SK-N-SH treated with all-trans-retinoic acid at 6 μM for 48 hours (cell line): ENCODE measurements around the gene UBA1.
A peak's percentile ranks its signal among the peaks of the same experiment; 100 is the strongest.

Experiments used
- ATAC-seq: fragments of 200-7000 bp; cut with Tn5 transposase; 3 replicates; pipeline ENCODE4 v1.9.1; 2020; ENCODE audit warnings: mild to moderate bottlenecking, moderate library complexity
- ARNTL ChIP-seq: fragments of 450-650 bp; formaldehyde crosslinking; IDR thresholded peaks from 2 replicates; pipeline ENCODE4 v1.5.0; 2020; ENCODE audit warnings: low read depth, mild to moderate bottlenecking, moderate library complexity, borderline replicate concordance
- BACH2 ChIP-seq: fragments of 250-450 bp; sonication (Bioruptor Pico); IDR thresholded peaks from 2 replicates; pipeline ENCODE4 v1.9.0; 2021; ENCODE audit warnings: mild to moderate bottlenecking, borderline replicate concordance
- CSDC2 ChIP-seq: fragments of 250-450 bp; sonication (Bioruptor Pico); IDR thresholded peaks from 2 replicates; pipeline ENCODE4 v1.5.0; 2020; ENCODE audit warnings: mild to moderate bottlenecking, moderate library complexity
- GLIS3 ChIP-seq: fragments of 250-450 bp; sonication (Bioruptor Pico); IDR thresholded peaks from 2 replicates; pipeline ENCODE4 v1.5.0; 2020; ENCODE audit warnings: mild to moderate bottlenecking, moderate library complexity
- ISL1 ChIP-seq: fragments of 250-450 bp; sonication (Bioruptor Pico); IDR thresholded peaks from 2 replicates; pipeline ENCODE4 v2.1.2; 2022; ENCODE audit warnings: mild to moderate bottlenecking, moderate library complexity
- OSR1 ChIP-seq: fragments of 250-450 bp; sonication (Bioruptor Pico); IDR thresholded peaks from 2 replicates; pipeline ENCODE4 v1.8.0; 2022; ENCODE audit warnings: moderate library complexity, mild to moderate bottlenecking, inconsistent platforms
- PPARA ChIP-seq: fragments of 250-450 bp; sonication (Bioruptor Pico); IDR thresholded peaks from 2 replicates; pipeline ENCODE4 v1.5.0; 2020; ENCODE audit warnings: mild to moderate bottlenecking, borderline replicate concordance
- RARB ChIP-seq: fragments of 250-450 bp; sonication (Bioruptor Pico); IDR thresholded peaks from 2 replicates; pipeline ENCODE4 v1.8.0; 2021; ENCODE audit warnings: mild to moderate bottlenecking, moderate library complexity
- SNAI2 ChIP-seq: fragments of 250-450 bp; sonication (Bioruptor Pico); IDR thresholded peaks from 2 replicates; pipeline ENCODE4 v1.5.0; 2020; ENCODE audit warnings: mild to moderate bottlenecking, moderate library complexity
- TCF4 ChIP-seq: fragments of 250-450 bp; sonication (Bioruptor Pico); IDR thresholded peaks from 2 replicates; pipeline ENCODE4 v1.8.0; 2021; ENCODE audit warnings: mild to moderate bottlenecking, moderate library complexity, borderline replicate concordance
- TOX ChIP-seq: fragments of 250-450 bp; sonication (Bioruptor Pico); IDR thresholded peaks from 2 replicates; pipeline ENCODE4 v1.8.0; 2021; ENCODE audit warnings: mild to moderate bottlenecking, moderate library complexity, borderline replicate concordance
- ZC3H10 ChIP-seq: fragments of 250-450 bp; sonication (Bioruptor Pico); IDR thresholded peaks from 2 replicates; pipeline ENCODE4 v1.5.1; 2021; ENCODE audit warnings: mild to moderate bottlenecking, moderate library complexity
- ZFP3 ChIP-seq: fragments of 250-450 bp; sonication (Bioruptor Pico); IDR thresholded peaks from 2 replicates; pipeline ENCODE4 v1.5.0; 2020; ENCODE audit warnings: mild to moderate bottlenecking, moderate library complexity
- ZFP30 ChIP-seq: fragments of 450-650 bp; formaldehyde crosslinking; IDR thresholded peaks from 2 replicates; pipeline ENCODE4 v1.5.0; 2022; ENCODE audit warnings: mild to moderate bottlenecking, moderate library complexity
- ZNF565 ChIP-seq: fragments of 450-650 bp; formaldehyde crosslinking; conservative IDR thresholded peaks from 2 replicates; pipeline ENCODE4 v1.5.0; 2020; ENCODE audit warnings: low read depth, mild to moderate bottlenecking, moderate library complexity
- ZNF70 ChIP-seq: fragments of 450-650 bp; formaldehyde crosslinking; IDR thresholded peaks from 2 replicates; pipeline ENCODE4 v1.5.0; 2020; ENCODE audit warnings: mild to moderate bottlenecking, moderate library complexity
- ZNF8 ChIP-seq: fragments of 450-650 bp; formaldehyde crosslinking; IDR thresholded peaks from 2 replicates; pipeline ENCODE4 v1.5.0; 2020; ENCODE audit warnings: mild to moderate bottlenecking, moderate library complexity
- TF ChIP-seq, protein P1 (sequence below): fragments of 250-450 bp; sonication (Bioruptor Pico); IDR thresholded peaks from 2 replicates; pipeline ENCODE4 v1.8.0; 2021; ENCODE audit warnings: low read depth, mild to moderate bottlenecking, moderate library complexity, borderline replicate concordance
- TF ChIP-seq, protein P2 (sequence below): fragments of 250-450 bp; sonication (Bioruptor Pico); IDR thresholded peaks from 2 replicates; pipeline ENCODE4 v1.5.1; 2021; ENCODE audit warnings: mild to moderate bottlenecking, moderate library complexity
- TF ChIP-seq, protein P3 (sequence below): fragments of 250-450 bp; sonication (Bioruptor Pico); IDR thresholded peaks from 2 replicates; pipeline ENCODE4 v1.5.0; 2020; ENCODE audit warnings: mild to moderate bottlenecking, moderate library complexity

The UBA1 gene

DNA sequence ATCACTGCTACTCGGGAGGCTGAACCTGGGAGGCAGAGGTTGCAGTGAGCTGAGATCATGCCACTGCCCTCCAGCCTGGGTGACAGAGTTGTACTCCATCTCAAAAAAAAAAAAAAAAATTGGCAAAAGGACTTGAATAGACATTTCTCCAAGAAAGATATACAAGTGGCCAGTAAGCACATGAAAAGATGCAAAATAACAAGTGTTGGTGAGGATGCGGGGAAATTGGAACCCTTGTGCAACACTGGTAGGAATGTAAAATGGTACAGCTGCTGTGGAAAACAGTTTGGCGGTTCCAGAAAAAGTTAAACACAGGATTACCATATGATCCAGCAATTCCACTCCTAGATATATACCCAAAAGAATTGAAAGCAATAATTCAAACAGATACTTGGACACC lies 29.2 kb upstream of the UBA1 start:
- no peak for ATAC-seq
- no peak for TF ChIP-seq TOX
- TF ChIP-seq, all 23 proteins: peak for 0

DNA sequence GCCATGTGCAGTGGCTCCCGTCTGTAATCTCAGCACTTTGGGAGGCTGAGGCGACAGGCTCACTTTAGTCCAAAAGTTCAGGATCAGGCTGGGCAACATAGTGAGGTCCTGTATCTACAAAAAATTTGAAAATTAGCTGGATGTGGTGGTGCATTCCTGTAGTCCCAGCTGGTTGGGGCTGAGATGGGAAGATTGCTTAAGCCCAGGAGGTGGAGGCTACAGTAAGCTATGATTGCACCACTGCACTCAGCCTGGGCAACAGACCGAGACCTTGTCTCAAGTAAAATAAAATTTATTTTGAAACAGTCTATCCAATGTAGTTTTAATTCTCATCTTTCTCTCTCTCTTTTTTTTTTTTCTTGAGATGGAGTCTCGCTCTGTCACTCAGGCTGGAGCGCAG lies 27.5 kb upstream of the UBA1 start:
- TF ChIP-seq RARB (CRISPR knock-in tag) (no peak), ZFP30 (CRISPR knock-in tag) (no peak), ZNF565 (no peak)
- TF ChIP-seq, protein P1, sequence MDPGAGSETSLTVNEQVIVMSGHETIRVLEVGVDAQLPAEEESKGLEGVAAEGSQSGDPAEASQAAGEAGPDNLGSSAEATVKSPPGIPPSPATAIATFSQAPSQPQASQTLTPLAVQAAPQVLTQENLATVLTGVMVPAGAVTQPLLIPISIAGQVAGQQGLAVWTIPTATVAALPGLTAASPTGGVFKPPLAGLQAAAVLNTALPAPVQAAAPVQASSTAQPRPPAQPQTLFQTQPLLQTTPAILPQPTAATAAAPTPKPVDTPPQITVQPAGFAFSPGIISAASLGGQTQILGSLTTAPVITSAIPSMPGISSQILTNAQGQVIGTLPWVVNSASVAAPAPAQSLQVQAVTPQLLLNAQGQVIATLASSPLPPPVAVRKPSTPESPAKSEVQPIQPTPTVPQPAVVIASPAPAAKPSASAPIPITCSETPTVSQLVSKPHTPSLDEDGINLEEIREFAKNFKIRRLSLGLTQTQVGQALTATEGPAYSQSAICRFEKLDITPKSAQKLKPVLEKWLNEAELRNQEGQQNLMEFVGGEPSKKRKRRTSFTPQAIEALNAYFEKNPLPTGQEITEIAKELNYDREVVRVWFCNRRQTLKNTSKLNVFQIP: no peak

DNA sequence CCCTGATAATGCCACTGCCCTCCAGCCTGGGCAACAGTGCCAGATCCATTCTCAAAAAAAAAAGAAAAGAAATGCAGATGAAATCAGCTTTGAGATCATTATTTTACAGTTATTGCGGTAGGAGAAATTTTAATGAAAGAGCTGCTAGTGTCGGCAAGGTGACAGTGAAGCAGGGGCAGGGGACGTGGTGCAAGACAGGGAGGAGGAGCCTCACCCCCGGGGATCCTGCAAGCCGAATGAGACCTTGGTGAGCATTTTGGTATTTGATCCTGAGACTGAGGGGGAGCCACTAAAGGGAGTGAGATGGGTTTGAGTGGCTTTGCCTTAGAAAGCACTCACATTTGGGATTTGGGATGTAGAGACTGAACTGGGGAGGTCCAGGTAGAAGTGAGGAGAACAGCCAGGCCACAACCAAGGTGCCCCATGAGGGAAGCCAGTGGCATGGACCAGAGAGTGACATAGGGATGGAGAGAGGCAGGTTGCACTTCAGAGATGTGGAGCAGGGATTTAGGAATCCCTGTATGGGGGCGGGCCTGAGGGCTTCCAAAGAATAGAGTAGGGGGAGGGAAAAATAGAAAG lies 25.0 kb upstream of the UBA1 start:
- ATAC-seq: no peak
- TF ChIP-seq SNAI2 (CRISPR knock-in tag) (no peak), RARB (CRISPR knock-in tag) (no peak), TOX (no peak), ZNF70 (CRISPR knock-in tag) (no peak), ZFP3 (CRISPR knock-in tag) (no peak), ZNF8 (CRISPR knock-in tag) (no peak), TCF4 (CRISPR knock-in tag) (no peak), CSDC2 (no peak), ZNF565 (no peak), OSR1 (CRISPR knock-in tag) (no peak)
- TF ChIP-seq, protein P2, sequence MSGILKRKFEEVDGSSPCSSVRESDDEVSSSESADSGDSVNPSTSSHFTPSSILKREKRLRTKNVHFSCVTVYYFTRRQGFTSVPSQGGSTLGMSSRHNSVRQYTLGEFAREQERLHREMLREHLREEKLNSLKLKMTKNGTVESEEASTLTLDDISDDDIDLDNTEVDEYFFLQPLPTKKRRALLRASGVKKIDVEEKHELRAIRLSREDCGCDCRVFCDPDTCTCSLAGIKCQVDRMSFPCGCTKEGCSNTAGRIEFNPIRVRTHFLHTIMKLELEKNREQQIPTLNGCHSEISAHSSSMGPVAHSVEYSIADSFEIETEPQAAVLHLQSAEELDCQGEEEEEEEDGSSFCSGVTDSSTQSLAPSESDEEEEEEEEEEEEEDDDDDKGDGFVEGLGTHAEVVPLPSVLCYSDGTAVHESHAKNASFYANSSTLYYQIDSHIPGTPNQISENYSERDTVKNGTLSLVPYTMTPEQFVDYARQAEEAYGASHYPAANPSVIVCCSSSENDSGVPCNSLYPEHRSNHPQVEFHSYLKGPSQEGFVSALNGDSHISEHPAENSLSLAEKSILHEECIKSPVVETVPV (CRISPR knock-in tag): no peak
- TF ChIP-seq, protein P1: no peak

More for the DNA sequence above, 27.5 kb upstream of the UBA1 start:
- no peak for ATAC-seq

DNA sequence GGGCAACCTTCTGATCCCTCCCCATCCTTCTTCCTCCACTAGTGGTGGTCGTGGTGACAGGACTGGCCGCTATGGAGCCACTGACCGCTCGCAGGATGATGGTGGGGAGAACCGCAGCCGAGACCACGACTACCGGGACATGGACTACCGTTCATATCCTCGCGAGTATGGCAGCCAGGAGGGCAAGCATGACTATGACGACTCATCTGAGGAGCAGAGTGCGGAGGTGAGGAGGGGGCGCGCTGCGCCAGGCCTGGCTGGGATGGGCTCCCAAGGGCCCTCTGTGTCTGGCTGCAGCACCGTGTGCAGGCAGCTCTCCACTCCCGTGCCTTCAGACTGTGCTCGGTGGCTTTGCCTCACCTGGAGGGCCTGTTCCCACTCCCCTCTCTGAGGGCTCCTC lies 24.4 kb upstream of the UBA1 start:
- no peak for ATAC-seq
- TF ChIP-seq ZFP3 (CRISPR knock-in tag) (no peak), GLIS3 (no peak), PPARA (no peak), TOX (no peak), ZC3H10 (CRISPR knock-in tag) (no peak), SNAI2 (CRISPR knock-in tag) (no peak), ZNF70 (CRISPR knock-in tag) (no peak)

DNA sequence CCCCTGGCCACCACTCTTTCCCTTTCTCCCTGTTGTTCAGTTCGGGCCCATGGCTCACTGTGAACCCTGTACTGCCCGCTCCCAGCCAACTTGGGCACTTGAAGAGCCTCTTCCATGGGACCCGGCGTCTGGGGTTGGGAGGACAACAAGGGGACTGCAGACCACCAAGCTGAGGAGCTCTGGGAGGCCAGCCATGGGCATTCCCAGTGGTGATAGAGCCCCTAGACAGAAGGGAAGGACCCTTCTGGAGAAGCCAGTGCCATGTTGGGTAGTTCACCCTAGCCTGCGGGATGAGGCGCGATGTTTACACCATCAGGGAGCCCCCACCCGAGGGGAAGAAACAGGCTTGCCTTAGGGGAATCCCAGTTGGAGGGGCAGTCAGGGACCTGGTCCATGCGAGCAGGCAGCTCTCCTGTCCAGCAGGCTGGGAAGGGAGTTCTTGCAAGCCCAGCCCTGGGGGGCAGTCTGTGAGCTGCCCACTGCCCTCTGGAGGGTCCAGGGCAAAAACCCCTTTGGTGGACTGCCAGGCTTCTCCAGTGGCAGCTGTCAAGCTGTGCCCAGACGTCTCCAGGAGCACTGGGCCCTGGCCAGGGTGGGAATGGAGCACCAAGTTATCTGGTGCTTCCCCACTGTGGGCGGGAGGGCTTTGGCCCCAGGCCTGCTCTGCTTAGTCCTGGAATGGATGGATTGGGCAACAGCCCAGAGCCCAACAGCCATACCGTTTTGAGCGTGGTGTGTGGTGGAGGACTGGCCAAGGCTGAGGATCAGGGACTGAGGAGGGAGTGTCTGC lies 23.7 kb upstream of the UBA1 start:
- peak; percentile 14; the same call in 1 of the 3 replicates for ATAC-seq
- TF ChIP-seq CSDC2 (no peak), BACH2 (CRISPR knock-in tag) (no peak), ARNTL (no peak), ZNF565 (no peak), ISL1 (CRISPR knock-in tag) (no peak), SNAI2 (CRISPR knock-in tag) (no peak), ZC3H10 (CRISPR knock-in tag) (no peak), PPARA (no peak), RARB (CRISPR knock-in tag) (no peak), ZFP30 (CRISPR knock-in tag) (no peak), TCF4 (CRISPR knock-in tag) (no peak), ZFP3 (CRISPR knock-in tag) (no peak)
- TF ChIP-seq, protein P3, sequence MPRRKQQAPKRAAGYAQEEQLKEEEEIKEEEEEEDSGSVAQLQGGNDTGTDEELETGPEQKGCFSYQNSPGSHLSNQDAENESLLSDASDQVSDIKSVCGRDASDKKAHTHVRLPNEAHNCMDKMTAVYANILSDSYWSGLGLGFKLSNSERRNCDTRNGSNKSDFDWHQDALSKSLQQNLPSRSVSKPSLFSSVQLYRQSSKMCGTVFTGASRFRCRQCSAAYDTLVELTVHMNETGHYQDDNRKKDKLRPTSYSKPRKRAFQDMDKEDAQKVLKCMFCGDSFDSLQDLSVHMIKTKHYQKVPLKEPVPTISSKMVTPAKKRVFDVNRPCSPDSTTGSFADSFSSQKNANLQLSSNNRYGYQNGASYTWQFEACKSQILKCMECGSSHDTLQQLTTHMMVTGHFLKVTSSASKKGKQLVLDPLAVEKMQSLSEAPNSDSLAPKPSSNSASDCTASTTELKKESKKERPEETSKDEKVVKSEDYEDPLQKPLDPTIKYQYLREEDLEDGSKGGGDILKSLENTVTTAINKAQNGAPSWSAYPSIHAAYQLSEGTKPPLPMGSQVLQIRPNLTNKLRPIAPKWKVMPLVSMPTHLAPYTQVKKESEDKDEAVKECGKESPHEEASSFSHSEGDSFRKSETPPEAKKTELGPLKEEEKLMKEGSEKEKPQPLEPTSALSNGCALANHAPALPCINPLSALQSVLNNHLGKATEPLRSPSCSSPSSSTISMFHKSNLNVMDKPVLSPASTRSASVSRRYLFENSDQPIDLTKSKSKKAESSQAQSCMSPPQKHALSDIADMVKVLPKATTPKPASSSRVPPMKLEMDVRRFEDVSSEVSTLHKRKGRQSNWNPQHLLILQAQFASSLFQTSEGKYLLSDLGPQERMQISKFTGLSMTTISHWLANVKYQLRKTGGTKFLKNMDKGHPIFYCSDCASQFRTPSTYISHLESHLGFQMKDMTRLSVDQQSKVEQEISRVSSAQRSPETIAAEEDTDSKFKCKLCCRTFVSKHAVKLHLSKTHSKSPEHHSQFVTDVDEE: no peak
- TF ChIP-seq, all 23 proteins: peak for 0
